ENCODE measurements around the gene EXOSC2. TPM values are rescaled to one million over a fixed set of nuclear protein-coding genes. Genes with fewer than 3 reads are reported as not detected.

The EXOSC2 gene
- total RNA-seq, 1 donor from 2014 or later = 75.5 TPM

DNA sequence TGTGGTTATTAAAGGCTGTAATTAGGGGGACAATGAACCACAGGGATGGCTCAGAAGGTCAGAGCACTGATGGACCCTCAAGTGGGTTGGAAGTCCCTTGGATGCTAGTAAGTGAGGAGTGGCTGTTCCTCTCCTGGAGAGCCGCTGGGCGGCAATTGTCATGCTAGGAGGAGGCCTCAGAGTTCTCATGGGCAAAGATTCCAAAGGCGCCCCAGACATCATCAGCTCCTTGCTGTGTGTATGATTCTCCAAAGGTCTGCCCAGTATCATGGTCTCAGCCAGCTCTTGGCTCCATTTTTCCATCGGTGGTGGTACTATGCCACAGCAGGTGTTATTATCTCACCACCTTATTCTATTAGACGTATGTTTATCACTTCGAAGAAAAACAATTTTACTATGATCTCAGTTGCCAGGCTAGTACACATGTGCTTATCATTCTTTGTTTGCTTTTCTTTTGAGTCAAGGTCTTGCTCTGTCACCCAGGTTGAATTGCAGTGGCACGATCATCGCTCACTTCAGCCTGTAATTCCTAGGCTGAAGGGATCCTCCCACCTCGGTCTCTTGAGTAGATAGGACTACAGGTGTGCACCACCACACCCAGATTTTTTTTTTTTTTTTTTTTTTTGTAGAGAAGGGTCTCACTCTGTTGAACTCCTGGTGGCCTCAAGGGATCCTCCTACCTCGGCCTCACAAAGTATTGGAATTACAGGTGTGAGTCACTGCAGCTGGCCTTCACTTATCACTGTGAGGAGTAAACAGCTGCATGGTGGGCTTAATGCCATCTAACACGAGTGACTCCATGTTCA is 46.8 kb downstream of the EXOSC2 start:
- peaks cover 8% of the 10 kb centered on the region for H3K4me1 Mint-ChIP-seq
- DNase-seq (ENCODE audit: low spot score) = no peak
- no peak overlapping the region for H3K27ac ChIP-seq
- H3K9me3 ChIP-seq (ENCODE audit: low read depth) = no peaks in the 10 kb centered on the region
- H3K4me3 ChIP-seq = no peak overlapping the region
- peaks cover 2% of the 10 kb centered on the region for H3F3A ChIP-seq (ENCODE audit: low read depth)
- H4K20me1 ChIP-seq (ENCODE audit: low read depth) = peaks cover 4% of the 10 kb centered on the region
- no peak overlapping the region for H3K9ac ChIP-seq
- H3K27me3 ChIP-seq = no peaks in the 10 kb centered on the region
- H3K4me1 ChIP-seq = no peaks in the 10 kb centered on the region
- H3K4me2 ChIP-seq = no peak overlapping the region
- H2AFZ ChIP-seq (replicated peaks) = no peak overlapping the region
- peaks cover 4% of the 10 kb centered on the region for H3K9me3 Mint-ChIP-seq
- peaks cover 44% of the 10 kb centered on the region for H3K79me2 ChIP-seq (ENCODE audit: low read depth)
- H3K4me3 Mint-ChIP-seq = no peak overlapping the region
- no peaks in the 10 kb centered on the region for H3K36me3 ChIP-seq
- TF ChIP-seq EZH2phosphoT487 (IDR thresholded peaks at IDR 0.05) (no peak), EZH2 (IDR thresholded peaks at IDR 0.05) (no peak)
- TF ChIP-seq, protein P1, sequence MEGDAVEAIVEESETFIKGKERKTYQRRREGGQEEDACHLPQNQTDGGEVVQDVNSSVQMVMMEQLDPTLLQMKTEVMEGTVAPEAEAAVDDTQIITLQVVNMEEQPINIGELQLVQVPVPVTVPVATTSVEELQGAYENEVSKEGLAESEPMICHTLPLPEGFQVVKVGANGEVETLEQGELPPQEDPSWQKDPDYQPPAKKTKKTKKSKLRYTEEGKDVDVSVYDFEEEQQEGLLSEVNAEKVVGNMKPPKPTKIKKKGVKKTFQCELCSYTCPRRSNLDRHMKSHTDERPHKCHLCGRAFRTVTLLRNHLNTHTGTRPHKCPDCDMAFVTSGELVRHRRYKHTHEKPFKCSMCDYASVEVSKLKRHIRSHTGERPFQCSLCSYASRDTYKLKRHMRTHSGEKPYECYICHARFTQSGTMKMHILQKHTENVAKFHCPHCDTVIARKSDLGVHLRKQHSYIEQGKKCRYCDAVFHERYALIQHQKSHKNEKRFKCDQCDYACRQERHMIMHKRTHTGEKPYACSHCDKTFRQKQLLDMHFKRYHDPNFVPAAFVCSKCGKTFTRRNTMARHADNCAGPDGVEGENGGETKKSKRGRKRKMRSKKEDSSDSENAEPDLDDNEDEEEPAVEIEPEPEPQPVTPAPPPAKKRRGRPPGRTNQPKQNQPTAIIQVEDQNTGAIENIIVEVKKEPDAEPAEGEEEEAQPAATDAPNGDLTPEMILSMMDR (IDR thresholded peaks at IDR 0.05) = no peak
- H3K27me3 Mint-ChIP-seq (ENCODE audit: insufficient read depth, low read depth) = peaks cover 2% of the 10 kb centered on the region
- no peak overlapping the region for H3K27ac Mint-ChIP-seq
- peaks cover 11% of the 10 kb centered on the region for H3K36me3 Mint-ChIP-seq

DNA sequence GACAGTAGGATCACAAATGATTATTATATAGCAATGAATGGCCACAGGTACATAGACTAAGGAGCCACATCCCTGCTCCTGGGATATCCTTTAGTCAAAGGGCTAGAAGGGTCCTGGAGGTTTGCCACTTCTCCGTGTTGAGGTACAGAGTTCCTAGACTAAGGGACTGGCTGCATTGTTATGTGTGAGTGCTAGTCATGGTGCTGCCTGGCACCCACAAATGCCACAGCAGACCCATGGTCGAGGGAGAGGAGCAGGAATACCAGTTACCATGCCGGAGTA is 47.4 kb downstream of the EXOSC2 start:
- Histone ChIP-seq H3K27ac (no peak overlapping the region), H4K20me1 (ENCODE audit: low read depth) (peaks cover 9% of the 10 kb centered on the region), H3K4me2 (no peak overlapping the region), H2AFZ (replicated peaks) (no peak overlapping the region), H3K4me1 (no peaks in the 10 kb centered on the region), H3K9ac (no peak overlapping the region), H3K4me3 (no peak overlapping the region), H3K27me3 (no peaks in the 10 kb centered on the region), H3K36me3 (no peaks in the 10 kb centered on the region), H3F3A (ENCODE audit: low read depth) (peaks cover 7% of the 10 kb centered on the region), H3K9me3 (ENCODE audit: low read depth) (no peaks in the 10 kb centered on the region), H3K79me2 (ENCODE audit: low read depth) (peaks cover 46% of the 10 kb centered on the region)
- peaks cover 2% of the 10 kb centered on the region for H3K27me3 Mint-ChIP-seq (ENCODE audit: insufficient read depth, low read depth)
- peaks cover 4% of the 10 kb centered on the region for H3K9me3 Mint-ChIP-seq
- no peak for DNase-seq (ENCODE audit: low spot score)
- H3K4me1 Mint-ChIP-seq = peaks cover 13% of the 10 kb centered on the region
- TF ChIP-seq, protein P1 (IDR thresholded peaks at IDR 0.05) = no peak
- TF ChIP-seq EZH2 (IDR thresholded peaks at IDR 0.05) (no peak), EZH2phosphoT487 (IDR thresholded peaks at IDR 0.05) (no peak)
- peaks cover 11% of the 10 kb centered on the region for H3K36me3 Mint-ChIP-seq
- H3K4me3 Mint-ChIP-seq = no peak overlapping the region
- H3K27ac Mint-ChIP-seq = no peak overlapping the region

DNA sequence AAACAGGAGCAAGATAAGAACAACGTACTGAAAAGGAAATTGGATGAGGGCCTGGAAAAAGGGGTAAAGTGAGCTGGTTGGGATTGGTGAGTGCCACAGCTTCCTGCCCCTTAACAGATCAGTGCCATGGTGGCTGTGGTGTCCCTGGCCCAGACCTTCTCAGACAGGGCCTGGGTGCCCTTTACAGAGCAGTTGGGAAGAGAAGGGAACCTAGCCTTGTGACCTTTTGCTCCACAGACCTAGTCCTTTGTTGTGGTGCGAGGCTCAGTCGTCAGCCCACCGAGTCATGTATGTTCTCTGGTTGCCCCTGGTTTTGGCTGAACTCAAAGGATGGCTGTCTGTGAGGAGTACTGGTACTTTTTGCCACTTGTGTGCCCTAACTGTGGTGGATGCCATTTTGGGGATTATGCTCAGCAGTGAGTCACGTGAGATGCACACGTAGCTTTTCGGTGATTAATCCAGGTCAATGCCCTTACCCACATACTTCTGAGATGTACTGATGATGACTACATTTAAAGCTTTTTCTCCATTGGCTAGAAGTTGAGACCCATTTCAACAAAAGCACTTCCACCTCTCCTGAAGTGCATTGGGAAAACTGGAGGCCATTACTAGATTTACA is 48.4 kb downstream of the EXOSC2 start:
- H3F3A ChIP-seq (ENCODE audit: low read depth) = peaks cover 8% of the 10 kb centered on the region
- no peaks in the 10 kb centered on the region for H3K27me3 ChIP-seq
- H3K27ac ChIP-seq = no peak overlapping the region
- no peaks in the 10 kb centered on the region for H3K9me3 ChIP-seq (ENCODE audit: low read depth)
- no peaks in the 10 kb centered on the region for H3K36me3 ChIP-seq
- H2AFZ ChIP-seq (replicated peaks) = no peak overlapping the region
- H3K79me2 ChIP-seq (ENCODE audit: low read depth) = peaks cover 48% of the 10 kb centered on the region
- Mint-ChIP-seq H3K4me3 (no peak overlapping the region), H3K27ac (no peak overlapping the region), H3K36me3 (peaks cover 11% of the 10 kb centered on the region), H3K27me3 (ENCODE audit: insufficient read depth, low read depth) (peaks cover 2% of the 10 kb centered on the region), H3K9me3 (peaks cover 4% of the 10 kb centered on the region), H3K4me1 (peaks cover 21% of the 10 kb centered on the region)
- DNase-seq (ENCODE audit: low spot score) = no peak
- H3K9ac ChIP-seq = no peak overlapping the region
- no peaks in the 10 kb centered on the region for H3K4me1 ChIP-seq
- no peak overlapping the region for H3K4me2 ChIP-seq
- no peak overlapping the region for H3K4me3 ChIP-seq
- TF ChIP-seq, protein P1 (IDR thresholded peaks at IDR 0.05) = no peak
- no peak for TF ChIP-seq EZH2 (IDR thresholded peaks at IDR 0.05)
- no peak for TF ChIP-seq EZH2phosphoT487 (IDR thresholded peaks at IDR 0.05)
- H4K20me1 ChIP-seq (ENCODE audit: low read depth) = peaks cover 16% of the 10 kb centered on the region
